HL-60 (cell line): ENCODE results near the gene ABHD5.

Experiments
- DNase-seq, 2 experiments: peaks; one replicate each; pipeline ENCODE4 v3.0.0-alpha.2; 2010 to 2020; ENCODE audit warnings: low read depth in 1 of 2, low spot score in 1 of 2
- H3K27ac ChIP-seq: fragments of 250-450 bp; sonication (Bioruptor Pico); replicated peaks from 2 replicates; pipeline ENCODE4 v1.5.1; 2020; ENCODE audit warnings: mild to moderate bottlenecking, moderate library complexity
- H3K27me3 ChIP-seq: fragments of 250-450 bp; sonication (Bioruptor Pico); 2 replicates; pipeline ENCODE4 v1.5.1; 2021; ENCODE audit warnings: mild to moderate bottlenecking, moderate library complexity; ENCODE audit not compliant: insufficient read depth, poor library complexity, severe bottlenecking
- H3K4me3 ChIP-seq: replicated peaks from 2 replicates; pipeline ENCODE4 v1.5.1; 2011; ENCODE audit warnings: mild to moderate bottlenecking, control low read depth, low read length; ENCODE audit not compliant: insufficient read depth
- CTCF ChIP-seq: IDR thresholded peaks from one replicate; pipeline ENCODE4 v1.5.1; 2011; ENCODE audit warnings: low read length, control low read depth, inconsistent platforms; ENCODE audit not compliant: insufficient read depth
- GABPA ChIP-seq: IDR thresholded peaks from 2 replicates; pipeline ENCODE4 v1.6.1; 2012; ENCODE audit warnings: low read depth
- POLR2AphosphoS5 ChIP-seq: IDR thresholded peaks from 2 replicates; pipeline ENCODE4 v1.6.1; 2012; ENCODE audit warnings: low read depth
- SPI1 ChIP-seq: IDR thresholded peaks from 2 replicates; pipeline ENCODE4 v1.6.1; 2012; ENCODE audit warnings: low read depth, mild to moderate bottlenecking, borderline replicate concordance
- TF ChIP-seq, protein P1 (sequence below): IDR thresholded peaks from 2 replicates; pipeline ENCODE4 v1.6.1; 2012; ENCODE audit warnings: low read depth; ENCODE audit not compliant: insufficient replicate concordance

Gene ABHD5

GRCh38 chr3:43688245-43688650, 2.5 kb upstream of the ABHD5 start:
- DNase-seq: no peak
- Histone ChIP-seq H3K27me3 (no peaks in the 10 kb centered on the region), H3K4me3 (no peak overlapping the region), H3K27ac (no peak overlapping the region)
- TF ChIP-seq SPI1: no peak
- TF ChIP-seq POLR2AphosphoS5: no peak
- no peak for TF ChIP-seq GABPA
- no peak for TF ChIP-seq CTCF
- TF ChIP-seq, protein P1, sequence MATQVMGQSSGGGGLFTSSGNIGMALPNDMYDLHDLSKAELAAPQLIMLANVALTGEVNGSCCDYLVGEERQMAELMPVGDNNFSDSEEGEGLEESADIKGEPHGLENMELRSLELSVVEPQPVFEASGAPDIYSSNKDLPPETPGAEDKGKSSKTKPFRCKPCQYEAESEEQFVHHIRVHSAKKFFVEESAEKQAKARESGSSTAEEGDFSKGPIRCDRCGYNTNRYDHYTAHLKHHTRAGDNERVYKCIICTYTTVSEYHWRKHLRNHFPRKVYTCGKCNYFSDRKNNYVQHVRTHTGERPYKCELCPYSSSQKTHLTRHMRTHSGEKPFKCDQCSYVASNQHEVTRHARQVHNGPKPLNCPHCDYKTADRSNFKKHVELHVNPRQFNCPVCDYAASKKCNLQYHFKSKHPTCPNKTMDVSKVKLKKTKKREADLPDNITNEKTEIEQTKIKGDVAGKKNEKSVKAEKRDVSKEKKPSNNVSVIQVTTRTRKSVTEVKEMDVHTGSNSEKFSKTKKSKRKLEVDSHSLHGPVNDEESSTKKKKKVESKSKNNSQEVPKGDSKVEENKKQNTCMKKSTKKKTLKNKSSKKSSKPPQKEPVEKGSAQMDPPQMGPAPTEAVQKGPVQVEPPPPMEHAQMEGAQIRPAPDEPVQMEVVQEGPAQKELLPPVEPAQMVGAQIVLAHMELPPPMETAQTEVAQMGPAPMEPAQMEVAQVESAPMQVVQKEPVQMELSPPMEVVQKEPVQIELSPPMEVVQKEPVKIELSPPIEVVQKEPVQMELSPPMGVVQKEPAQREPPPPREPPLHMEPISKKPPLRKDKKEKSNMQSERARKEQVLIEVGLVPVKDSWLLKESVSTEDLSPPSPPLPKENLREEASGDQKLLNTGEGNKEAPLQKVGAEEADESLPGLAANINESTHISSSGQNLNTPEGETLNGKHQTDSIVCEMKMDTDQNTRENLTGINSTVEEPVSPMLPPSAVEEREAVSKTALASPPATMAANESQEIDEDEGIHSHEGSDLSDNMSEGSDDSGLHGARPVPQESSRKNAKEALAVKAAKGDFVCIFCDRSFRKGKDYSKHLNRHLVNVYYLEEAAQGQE: no peak

DNA sequence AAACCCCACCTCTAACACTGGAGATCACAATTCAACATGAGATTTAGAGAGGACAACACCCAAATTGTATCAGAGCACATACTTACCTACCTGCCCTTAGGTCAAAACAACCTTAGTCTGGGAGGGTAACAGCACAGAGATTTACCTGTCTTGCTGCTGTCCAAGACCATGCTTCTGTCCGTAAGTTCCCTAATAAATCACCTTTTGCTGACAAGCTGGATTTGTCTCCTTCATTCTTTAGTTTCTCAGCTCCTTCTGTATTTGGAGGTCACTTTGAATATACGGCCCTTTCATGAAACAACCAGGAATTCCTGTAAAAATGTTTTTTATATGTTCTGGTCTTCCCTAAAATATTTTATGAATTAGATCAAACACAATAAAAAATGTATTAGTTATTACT, 1.6 kb upstream of the ABHD5 start:
- Histone ChIP-seq H3K4me3 (no peak overlapping the region), H3K27ac (no peak overlapping the region), H3K27me3 (no peaks in the 10 kb centered on the region)
- DNase-seq: no peak
- no peak for TF ChIP-seq POLR2AphosphoS5
- TF ChIP-seq GABPA: no peak
- TF ChIP-seq SPI1: no peak
- TF ChIP-seq, protein P1: no peak
- no peak for TF ChIP-seq CTCF

DNA sequence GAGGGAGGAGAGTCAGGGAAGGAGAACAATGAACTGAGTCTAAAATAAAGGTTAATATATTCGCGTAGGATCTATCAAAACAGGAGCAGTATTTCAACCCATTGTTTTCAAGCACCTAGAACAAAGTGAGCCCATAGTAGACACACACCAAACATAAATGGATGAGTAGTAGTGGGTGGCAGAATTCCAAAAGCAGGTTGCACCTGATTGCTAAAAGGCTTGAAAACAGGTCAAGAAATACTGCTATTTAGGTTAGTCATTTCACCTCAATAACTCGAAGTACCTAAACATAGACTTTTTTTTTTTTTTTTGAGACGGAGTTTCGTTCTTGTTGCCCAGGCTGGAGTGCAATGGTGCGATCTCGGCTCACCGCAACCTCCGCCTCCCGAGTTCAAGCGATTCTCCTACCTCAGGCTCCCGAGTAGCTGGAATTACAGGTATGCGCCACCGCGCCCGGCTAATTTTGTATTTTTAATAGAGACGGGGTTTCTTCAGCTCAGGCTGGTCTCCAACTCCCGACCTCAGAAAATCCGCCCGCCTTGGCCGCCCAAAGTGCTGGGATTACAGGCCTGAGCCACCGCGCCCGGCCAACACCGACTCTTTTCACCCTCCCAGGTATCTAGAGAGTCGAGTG, 855 bp upstream of the ABHD5 start:
- Histone ChIP-seq H3K4me3 (no peak overlapping the region), H3K27me3 (no peaks in the 10 kb centered on the region), H3K27ac (peak overlapping the region; percentile 76)
- DNase-seq: no peak
- TF ChIP-seq POLR2AphosphoS5 (no peak), CTCF (no peak), GABPA (no peak), SPI1 (no peak)
- TF ChIP-seq, protein P1: no peak
